Sciatic nerve (tissue), 2 donors: ENCODE data around the gene IPO13. TPM values are rescaled to one million over a fixed set of nuclear protein-coding genes. Genes with fewer than 3 reads are reported as not detected.

ENCODE experiments used
- ATAC-seq: fragments of 200-7000 bp; cut with Tn5 transposase; one replicate; pipeline ENCODE4 v1.9.1; 2020; ENCODE audit warnings: mild to moderate bottlenecking, moderate library complexity
- DNase-seq: peaks from one replicate; pipeline ENCODE4 v3.0.0-alpha.2; 2020; ENCODE audit warnings: low spot score
- intact Hi-C: fragments of 100-400 bp; cut with DNase I; formaldehyde crosslinking; loops from one replicate; pipeline ENCODE4 v1.14.2; 2022
- total RNA-seq: library from RNA; stranded (reverse); fragmentation: NEBNext Ultra II Directional; extraction: Animal tissue kit (Norgen Biotek cat#: 25700); gene quantifications from one replicate; pipeline ENCODE4 v1.2.1, GENCODE V29; 2021
- donor health status: DM: no; HTN: no; CAD: no.
- donor health status: DM: no; HTN: no; CAD: no.

Gene IPO13
- total RNA-seq, 1 donor from 2014 or later: 29.0 TPM

GRCh38 chr1:43980255-43981134, 33.7 kb downstream of the IPO13 start:
- intact Hi-C loops: no loop called here
- DNase-seq (no peak), ATAC-seq (no peak)

DNA sequence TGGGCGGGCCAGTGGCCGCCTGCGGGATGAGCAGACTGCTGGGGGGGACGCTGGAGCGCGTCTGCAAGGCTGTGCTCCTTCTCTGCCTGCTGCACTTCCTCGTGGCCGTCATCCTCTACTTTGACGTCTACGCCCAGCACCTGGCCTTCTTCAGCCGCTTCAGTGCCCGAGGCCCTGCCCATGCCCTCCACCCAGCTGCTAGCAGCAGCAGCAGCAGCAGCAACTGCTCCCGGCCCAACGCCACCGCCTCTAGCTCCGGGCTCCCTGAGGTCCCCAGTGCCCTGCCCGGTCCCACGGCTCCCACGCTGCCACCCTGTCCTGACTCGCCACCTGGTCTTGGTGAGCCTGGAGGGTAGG, 34.4 kb downstream of the IPO13 start:
- intact Hi-C loops: no loop called here
- ATAC-seq: no peak
- DNase-seq: no peak

GRCh38 chr1:43981636-43982035, 34.9 kb downstream of the IPO13 start:
- intact Hi-C loops: no loop called here
- DNase-seq (no peak), ATAC-seq (no peak)

DNA sequence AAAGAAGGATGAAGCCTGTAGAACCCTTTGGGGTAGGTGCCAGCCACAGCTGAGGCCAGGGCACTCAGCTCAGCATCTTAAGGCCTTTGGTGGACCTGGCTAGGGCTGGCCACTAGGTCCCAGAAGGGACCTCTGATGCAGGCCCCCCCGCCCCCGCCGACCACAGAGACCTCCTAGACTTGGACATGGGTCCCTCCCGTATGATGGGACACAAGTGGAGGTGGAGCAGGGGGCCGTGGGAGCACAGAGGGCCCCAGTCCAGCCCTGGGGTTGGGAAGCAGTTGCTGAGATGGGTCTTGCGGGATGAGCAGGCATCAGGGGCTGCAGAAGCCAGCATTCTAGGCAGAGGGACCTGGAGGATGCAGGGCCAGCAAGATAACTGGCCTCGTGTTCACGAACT, 35.5 kb downstream of the IPO13 start:
- DNase-seq: no peak
- intact Hi-C loops: no loop called here
- no peak for ATAC-seq

- intact Hi-C loops: no loop called here
- DNase-seq (no peak), ATAC-seq (no peak)
These were observed 36.1 kb downstream of the IPO13 start for GRCh38 chr1:43982808-43983207.

DNA sequence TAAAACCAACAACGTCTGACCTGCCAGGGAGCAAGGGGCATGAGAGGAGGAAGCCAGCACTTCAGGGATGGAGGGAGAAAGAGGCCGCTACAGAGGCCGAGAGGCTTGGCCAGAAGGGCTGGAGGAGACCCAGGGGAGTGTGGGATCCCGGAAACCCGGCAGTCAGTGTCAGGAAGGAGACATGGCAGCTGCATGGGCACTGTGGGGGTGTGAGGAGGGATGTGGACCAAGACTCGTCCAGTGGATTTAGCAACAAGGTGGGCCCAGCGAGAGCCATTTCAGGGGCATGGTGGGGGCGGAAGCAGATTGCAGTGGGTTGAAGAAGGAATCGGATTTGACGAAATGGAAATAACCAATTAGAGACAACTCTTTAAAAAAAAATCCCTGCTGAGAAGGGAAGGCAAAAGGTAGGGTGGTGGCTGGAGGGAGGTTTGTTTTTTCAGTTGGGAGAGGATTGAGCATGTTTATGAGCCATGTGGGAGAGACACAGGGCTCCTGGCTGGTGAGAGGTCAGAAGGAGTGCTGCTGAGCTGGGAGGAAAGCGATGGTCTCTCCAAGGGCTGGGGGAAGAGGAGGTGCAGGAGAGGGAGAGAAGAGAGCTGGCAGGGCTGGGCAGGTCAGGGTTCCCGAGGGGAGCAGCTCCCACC, 36.6 kb downstream of the IPO13 start:
- intact Hi-C loops: no loop called here
- no peak for ATAC-seq
- no peak for DNase-seq

DNA sequence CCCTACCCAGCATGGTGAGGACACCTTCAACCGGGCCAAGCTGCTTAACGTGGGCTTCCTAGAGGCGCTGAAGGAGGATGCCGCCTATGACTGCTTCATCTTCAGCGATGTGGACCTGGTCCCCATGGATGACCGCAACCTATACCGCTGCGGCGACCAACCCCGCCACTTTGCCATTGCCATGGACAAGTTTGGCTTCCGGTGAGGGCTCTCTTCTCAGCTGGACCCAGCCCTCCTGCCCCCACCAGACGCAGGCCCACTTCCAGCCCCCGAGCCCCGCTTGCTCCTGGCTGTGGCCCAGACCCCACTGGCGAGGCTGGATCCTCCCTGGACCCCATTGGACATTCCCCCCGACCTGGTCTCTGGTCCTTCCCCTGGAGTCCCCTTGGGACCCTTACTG, 38.1 kb downstream of the IPO13 start:
- intact Hi-C loops: no loop called here
- DNase-seq: no peak
- no peak for ATAC-seq

DNA sequence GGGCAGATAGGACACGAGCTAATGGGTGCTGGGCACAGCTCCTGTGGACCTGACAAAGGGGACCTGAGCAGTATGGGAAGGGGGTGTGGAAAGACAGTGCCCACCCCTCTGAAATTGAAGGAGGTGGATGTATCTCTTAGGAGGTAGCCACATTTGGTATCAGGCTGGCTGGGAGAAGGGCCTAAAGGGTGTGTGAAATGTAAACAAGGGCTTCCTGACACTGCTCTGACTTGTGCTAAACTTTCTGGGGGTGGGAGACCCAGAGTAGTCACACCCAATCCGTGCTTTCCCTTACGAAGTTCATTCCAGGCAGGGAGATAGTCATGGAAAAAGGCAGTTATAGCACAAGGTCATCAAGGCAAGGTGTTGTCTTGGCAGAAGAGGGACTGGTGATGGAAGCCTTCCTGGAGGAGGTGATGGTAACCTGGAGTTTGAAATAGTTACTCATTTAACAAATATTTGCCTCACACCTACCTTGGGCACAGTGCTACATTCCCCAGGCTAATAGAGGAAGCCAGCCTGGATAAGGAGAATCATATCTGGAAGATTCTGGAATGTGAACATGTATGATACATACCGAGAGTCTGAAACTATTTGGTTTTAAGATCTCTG, 39.3 kb downstream of the IPO13 start:
- DNase-seq (no peak), ATAC-seq (no peak)
- intact Hi-C loops: no loop called here

GRCh38 chr1:43986712-43987111, 40.0 kb downstream of the IPO13 start:
- ATAC-seq (no peak), DNase-seq (no peak)
- intact Hi-C loops: no loop called here

DNA sequence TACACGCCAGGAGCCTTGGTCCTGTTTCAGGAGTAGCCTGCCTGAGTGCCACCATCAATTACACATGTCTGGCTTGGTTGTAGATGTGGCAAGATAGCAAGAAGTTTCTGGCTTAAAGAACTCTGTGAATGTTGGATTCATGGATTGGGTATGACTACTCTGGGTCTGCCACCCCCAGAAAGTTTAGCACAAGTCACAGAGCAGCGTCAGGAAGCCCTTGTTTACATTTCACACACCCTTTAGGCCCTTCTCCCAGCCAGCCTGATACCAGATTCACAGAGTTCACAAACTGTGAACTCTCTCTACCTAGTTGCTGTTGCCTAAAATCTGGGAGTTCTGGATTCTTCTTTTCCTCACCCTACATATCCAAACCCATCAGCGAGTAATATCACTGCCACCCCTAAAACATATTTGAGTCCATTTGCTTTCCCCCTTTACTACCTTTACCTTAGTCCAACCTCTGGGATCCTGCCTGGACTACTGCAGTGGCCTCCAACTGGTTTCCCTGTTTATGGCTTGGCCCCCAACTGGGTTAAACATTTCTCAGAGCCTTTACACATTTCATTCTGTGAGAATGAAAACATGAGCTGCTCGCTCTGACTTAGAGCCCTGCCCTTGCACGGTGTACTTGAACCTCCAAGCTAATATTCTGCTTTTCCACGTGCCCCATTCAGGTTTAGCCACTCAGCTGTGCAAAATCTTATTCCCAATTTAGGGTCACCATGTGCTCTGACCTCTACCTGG, 40.6 kb downstream of the IPO13 start:
- DNase-seq: no peak
- intact Hi-C loops: no loop called here
- ATAC-seq: no peak

GRCh38 chr1:43990271-43991199, 43.8 kb downstream of the IPO13 start:
- ATAC-seq (no peak), DNase-seq (no peak)
- intact Hi-C loops: no loop called here

DNA sequence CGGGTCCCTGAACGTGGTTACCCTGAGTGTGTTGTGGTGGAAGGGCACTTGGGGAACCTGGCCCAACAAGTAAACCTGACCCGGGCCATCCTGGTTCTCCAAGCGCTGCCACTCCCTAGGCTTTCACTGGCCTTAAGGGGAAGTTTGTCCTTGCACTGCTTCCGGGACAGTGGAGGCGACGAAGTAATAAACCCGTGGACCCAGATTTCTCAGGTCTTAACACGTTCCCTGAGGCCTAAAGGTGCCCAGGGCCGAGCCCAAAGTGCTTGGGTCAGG, 44.4 kb downstream of the IPO13 start:
- DNase-seq (no peak), ATAC-seq (no peak)
- intact Hi-C loops: no loop called here

- ATAC-seq: peak; percentile 94
- DNase-seq: peak; percentile 91
- intact Hi-C loops: no loop called here
These were observed 44.9 kb downstream of the IPO13 start, which contains the start of gene CCDC24 for GRCh38 chr1:43991476-43992231. CCDC24 (plus strand) TSS chr1:43991599; CDS start chr1:43991879, 280 bp downstream.

GRCh38 chr1:43992232-43992995, 45.7 kb downstream of the IPO13 start:
- intact Hi-C loops: no loop called here
- ATAC-seq (no peak), DNase-seq (no peak)

- intact Hi-C loops: no loop called here
- ATAC-seq (no peak), DNase-seq (no peak)
These were observed 46.6 kb downstream of the IPO13 start for GRCh38 chr1:43993206-43993914.

DNA sequence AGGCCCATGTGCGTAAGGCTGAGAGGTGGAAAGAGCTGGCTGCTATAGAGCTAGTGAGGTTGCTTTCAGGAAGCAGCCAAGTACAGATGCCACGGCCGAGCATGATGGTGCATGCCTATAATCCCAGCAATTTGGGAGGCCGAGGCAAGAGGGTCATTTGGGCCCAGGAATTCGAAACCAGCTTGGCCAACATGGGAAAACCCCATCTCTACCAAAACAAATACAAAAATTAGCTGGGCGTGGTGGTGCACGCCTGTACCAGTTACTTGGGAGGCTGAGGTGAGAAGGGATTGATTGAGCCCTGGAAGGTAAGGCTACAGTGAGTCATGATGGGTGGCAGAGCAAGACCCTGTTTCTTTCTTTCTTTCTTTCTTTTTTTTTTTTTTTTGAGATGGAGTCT, 47.3 kb downstream of the IPO13 start:
- ATAC-seq (no peak), DNase-seq (no peak)
- intact Hi-C loops: no loop called here
